NCI-H1105 treated with DMSO at 0.1 percent for 48 hours (cell line): ENCODE results near the gene GNAL.
A peak's percentile ranks its signal among the peaks of the same experiment; 100 is the strongest.

Experiments
- DNase-seq: peaks from one replicate; lab custom pipeline; 2025; lab: John Stamatoyannopoulos, UW

Gene GNAL

DNA sequence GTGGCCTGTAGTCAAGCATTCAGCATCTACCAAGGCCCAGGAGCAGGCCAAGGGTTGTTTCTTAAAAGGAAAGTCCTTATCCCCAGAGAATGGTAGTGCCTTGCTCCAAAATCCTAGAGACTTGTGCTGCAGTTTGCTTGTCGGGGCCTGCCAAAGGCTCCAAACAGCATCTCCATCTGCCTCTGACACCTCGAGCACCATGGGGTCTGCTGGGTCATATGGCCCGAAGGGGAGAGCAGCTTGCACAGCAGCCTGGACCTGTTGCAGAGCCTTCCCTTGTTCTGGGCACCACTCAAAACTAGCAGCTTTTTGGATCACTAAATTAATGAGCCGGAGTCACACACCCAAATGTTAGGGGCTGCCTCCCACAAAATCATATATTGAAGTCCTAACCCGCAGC lies 35.7 kb downstream of the GNAL start:
- DNase-seq, result no peak

DNA sequence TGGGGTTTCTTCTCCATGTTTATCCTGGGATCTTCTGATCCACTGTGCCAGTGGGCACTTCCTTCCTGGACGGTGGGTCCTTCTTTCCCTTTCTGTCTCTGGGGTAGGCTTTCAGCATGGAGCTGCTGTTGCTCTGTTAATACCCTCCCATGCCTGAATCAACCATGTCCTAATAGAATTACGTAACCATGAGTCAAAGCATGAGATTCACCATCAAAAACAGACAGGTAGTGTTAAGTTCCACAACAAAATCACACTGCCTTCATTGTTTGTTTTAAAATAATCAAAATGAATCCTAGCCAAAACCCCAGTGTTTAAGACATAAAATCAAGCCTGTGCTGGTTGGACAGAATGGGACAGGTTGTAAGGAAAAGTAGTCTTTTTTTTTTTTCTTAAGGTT lies 37.5 kb downstream of the GNAL start:
- no peak for DNase-seq

DNA sequence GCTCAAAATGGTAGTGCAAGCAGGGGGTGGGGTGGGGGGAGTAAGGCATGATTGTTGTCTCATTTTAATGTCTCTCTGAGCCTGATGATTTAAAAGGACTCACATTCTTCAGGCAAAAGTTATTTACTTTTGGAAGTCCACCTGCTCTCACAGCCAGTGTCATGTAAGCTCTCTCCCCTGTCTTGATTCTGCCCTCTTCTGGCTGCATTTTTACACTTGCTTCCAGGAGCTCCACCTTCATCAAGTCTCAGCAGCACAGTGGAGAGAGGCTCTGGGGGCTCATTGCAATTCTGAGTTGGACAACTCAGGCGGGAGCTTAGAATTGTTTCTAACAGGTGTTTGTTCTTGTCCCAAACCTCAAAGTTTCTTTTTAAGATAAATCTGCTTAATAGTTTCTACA lies 39.2 kb downstream of the GNAL start:
- peak; percentile 9 for DNase-seq

DNA sequence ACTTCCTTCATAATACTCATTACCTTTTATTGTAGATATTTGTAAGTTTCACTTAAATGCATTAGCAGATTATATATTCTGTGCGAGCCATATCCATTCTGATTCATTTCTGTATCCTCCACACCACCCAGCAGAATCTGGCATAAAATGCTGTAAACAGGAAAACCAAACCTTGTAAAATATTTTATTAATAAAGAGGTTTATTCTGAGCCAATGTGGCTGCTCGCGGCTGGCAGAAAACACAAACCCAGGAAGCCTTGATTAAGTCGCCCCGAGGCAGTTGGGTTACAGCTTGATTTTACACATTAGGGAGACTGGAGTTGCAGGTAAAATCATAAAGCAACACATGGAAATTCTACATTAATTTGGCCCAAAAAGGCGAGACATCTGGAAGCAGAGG lies 40.5 kb downstream of the GNAL start:
- DNase-seq, result no peak

DNA sequence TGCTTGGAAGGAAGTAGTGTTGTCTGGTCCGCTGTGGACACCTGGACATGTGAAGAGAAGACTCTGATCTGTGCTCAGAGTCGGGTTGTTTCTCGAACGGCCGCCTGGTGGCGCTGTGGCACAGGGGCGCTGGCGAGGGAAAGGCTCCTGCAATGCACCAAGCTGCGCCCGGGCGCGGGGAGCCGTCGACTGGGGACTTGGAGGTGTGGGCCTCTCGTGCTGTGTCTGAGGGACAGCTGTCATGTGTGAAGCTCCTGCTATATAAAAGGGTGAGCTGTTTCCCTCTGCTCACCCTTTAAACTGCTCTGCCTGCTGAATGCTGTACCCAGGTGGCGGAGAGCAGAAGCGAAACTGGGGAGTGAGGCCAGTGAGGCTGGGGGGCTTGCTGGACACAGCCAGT lies 44.0 kb downstream of the GNAL start:
- DNase-seq, result peak; percentile 57

DNA sequence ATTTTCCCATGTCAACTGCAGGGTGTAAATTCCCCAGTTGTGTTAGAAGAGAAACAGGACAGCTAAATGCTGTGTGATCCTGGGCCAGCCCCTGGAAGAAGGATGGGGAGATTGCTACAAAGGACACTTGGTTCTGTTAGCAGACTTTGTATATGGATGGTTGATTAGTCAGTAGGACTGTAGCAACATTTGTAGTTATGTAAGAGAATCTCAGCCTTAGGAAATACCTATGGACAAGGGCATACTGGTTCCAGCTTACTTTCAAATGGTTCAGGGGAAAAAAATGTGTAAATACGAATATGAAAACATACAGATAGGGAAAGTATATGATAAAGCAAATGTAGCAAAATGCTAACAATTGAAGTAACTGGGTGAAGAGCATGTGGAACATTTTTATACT lies 47.6 kb downstream of the GNAL start:
- DNase-seq, result no peak

DNA sequence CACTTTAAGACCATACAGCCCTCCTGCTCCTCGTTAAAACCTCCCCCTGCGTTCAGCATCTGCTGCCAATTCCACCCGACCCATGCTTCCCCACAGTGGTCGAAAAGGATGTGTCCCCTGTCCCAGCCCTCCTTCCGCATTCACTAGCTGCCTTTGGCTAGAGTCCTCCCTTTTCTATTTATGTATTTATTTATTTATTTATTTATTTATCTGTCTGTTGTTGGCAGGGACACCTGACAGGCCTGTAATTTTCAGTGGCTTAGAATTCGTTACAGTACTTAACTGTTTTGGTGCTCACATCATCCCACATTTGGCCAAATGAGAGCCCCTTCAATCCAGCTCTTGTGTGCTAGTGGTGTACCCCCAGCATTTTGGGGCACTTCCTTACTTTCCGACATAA lies 50.8 kb downstream of the GNAL start:
- DNase-seq, result no peak

DNA sequence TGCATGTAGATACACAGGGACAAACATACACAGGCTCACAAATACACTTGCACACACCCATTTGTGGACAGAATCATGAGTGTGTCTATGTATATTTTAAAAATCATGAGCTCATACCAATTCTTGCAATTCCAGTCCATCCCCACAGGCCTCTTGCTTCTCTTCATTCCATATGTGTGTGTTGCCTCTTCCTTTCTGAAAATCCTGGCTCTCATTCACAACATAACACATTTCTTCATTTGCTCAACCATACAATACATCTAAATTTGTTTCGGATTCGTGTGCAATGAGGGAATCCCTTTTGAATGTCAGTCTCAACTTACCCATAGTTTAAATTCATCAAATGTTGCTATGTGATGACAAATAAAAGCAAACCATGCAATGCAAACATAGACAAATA lies 51.4 kb downstream of the GNAL start:
- no peak for DNase-seq

DNA sequence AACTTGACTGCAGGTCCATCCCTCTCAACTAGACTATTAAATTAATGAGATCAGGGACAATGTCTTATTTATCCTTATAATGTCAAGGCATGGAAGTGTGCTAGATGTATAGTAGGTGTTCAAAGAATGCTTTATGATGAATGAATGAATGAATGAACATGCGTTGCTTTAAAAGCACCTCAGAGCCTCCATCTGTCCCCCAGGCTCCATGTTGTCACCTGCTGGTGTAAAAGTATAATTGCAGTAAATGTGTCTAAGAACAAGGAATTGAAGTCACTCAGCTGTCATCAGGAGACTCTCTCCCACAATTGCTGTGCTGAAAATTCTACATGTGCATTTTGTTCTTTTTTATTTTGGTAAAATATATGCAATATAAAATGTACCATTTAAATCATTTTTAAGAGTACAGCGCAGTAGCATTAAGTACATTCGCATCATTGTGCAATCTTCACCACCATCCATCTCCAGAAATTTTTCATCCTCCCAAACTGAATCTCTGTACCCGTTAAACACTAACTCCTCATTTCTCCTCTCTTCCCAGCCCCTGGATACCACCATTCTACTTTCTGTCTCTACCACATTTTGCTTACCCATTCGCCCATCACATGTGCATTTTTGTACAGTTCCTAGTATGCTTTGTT lies 52.6 kb downstream of the GNAL start:
- DNase-seq, result peak; percentile 24

DNA sequence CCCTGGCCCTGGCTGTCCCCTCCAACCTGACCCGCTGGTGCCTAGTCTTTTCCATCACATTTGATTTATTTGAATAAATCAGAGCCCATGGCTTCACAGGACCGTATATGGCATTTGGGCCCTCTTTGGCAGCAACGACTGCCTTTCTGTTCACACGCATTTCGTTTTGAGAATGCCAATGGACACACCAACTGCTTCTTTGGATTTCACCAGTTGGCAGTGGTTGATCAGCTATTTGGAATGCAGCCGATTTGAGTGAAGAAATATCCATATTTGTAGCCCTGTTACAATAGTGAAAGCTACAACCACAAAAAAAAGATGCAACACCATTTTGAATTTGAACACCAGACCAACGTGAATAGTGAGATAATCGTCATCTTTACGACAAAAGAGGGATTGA lies 56.5 kb downstream of the GNAL start:
- DNase-seq, result no peak

DNA sequence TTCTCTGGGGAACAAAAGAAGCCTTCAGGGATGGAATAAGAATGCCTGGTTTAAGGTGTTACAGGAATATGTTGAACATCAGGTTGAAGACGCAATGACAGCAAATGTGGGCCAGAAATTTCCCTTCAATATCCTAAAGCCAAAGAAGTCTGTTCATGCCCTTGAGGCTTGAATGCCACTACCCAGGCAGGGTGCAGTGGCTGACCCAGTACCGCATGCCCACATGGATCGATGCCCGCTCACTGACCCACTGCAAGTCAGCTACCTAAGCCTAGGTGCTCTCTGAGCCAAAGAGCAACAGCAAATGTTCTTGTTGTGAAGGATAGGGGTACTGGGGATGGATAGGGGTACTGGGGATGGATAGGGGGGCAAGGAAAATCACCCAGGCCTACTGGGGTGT lies 58.2 kb downstream of the GNAL start:
- no peak for DNase-seq

DNA sequence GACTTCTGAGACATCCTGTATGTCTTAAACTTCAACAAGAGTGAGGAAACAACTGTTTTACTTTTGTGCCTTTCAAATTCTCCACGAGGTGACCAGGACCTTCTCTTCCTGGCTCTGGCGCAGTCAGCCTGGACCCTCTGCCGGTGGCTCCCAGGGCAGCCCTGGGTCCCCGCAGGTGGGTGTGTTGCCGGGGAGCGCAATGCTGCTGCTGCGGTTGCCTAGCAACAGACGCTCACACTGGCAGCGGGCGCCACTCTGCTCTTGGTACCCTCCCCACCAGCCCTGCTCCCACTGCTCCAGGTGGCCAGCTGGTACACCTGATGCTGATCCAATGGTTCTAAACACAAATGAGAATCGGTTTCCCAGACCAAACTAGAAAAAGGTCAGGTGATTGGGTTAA lies 58.7 kb downstream of the GNAL start:
- DNase-seq, result peak; percentile 88

DNA sequence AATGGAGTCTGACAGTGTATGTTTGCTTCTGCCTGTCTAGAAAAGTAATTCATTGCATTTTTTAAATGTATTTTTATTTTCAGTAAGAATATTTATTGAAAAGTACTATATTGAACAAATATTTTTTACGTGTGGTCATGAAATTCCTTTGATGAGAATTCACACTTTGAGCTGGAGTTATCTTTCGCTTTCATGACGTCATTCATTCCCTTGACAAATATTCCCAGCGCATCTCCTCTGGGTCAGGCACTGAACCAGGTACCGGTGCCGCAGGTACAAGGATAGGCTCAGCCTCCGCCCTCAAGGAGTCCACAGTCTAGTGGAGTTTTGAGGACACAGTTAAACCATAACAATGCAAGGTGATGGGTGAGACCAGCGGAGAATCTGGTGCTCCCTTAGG lies 60.2 kb downstream of the GNAL start:
- DNase-seq, result no peak

DNA sequence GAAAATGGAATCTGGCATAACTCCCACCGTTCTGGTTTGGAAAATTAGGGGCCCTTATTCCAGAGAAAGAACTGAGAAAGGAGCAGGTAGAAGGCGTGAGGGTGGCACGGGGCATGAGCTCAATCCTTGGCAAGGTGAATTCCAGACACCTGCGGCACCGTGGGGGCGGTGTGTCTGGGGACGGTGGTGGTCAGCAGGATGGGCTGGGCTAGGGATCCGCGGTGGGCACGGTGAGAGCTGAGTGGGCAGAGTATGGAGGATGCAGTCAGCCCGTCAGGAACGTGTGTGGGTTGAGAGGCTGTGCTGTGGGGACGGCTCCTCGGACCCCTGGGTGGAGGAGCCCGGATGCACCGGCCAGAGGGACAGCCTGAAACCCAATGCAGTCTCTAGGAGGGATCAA lies 61.1 kb downstream of the GNAL start:
- DNase-seq, result no peak

DNA sequence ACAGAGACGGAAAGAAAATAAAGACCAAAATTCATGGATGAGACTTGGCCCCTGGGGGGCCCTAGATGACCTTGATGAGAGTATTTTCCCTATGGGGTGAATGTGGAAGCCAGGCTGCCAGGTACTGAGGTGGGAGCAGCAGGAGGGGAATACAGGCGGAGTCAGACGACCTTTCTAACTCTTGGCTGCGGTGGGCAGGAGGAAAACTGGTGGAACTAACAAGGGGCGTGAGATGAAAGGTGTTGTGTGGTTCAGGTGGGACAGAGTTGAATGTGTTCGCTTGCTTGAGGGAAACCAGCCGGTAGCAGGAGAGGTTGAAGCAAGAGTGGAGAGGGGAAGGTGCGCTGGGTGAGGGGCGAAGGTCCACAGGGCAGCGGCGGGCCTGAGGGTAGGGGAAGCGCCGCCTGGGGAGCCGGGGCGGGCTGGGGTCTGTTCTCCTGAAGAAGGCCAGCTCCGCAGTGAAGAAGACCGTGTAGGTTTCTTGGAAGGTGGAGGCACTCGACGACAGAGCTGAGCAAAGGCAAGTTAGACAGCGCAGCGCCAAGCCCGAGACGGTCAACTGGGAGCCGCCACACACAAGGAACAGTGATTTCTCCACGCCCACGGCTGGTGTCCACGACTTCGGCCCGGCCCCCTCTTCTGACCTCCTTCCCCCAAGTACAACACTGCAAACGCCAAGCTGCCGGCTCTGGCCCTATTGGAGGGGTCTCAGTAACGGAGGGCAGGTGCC lies 61.7 kb downstream of the GNAL start:
- no peak for DNase-seq

DNA sequence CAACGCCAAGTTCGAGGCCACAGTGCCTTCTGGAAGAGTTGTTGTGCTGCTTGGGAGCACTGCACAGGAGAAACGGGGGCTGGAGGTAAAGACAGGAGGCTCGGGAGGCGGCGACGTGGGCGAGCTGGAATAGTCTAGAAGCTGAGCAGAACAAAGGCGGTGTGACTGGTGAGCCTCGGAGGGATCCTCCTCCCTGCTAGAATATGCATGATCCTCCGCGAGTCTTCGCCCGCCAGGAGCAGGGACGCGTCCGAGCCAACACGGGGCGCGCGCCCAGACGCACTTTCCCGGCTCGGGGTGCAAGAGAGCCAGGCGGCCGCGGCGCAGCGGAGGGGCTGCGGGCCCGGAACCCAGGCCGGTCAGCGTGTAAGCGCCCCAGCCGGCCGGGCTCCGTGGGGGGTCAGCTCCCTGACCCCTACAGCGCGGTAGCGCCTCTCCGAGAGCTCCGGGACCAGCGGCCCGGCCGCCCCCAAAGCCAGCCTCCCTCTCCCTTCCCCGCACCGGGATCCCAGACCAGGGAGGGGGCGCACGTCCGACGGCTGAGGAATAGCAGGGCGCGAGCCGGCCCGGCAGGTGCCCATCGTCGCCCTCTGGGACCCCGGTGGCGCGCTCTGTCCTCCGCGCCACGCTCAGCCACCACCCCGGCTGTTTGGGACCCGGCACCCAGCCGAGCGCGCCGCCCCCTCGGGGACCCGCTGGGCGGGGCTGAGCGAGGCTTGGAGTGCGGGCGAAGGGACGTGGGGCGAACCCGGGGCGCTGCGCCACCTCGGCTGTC lies 62.5 kb downstream of the GNAL start:
- DNase-seq, result no peak

DNA sequence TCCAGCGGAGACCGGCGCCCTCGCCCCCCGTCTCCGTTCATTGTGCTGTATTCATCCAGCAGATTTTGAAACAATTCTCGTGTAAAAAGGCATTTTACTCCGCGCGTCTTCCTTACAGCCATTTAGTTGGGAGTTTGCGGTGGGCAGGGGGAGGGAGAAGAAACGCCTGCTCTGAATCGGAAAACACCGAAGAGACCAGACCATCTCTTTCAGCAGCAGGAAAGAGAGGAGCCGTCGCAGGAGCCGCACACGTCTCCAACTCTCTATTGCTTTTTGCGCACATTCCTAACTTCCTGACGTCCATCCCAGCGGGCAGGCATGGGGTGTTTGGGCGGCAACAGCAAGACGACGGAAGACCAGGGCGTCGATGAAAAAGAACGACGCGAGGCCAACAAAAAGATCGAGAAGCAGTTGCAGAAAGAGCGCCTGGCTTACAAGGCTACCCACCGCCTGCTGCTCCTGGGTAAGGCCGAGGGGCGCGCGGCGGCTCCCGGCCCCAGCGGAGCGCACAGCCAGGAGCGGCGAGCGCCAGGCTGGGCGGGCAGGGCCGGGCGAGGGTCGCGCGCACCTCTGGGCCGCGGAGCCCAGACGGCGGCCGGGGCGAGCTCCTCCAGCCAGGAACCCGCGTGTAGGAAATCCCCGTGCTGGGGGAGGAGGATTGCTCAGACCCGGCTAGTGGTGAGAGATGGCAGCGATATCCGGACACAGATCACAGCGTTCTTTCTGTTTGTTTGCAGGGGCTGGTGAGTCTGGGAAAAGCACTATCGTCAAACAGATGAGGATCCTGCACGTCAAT lies 63.2 kb downstream of the GNAL start:
- DNase-seq, result peak; percentile 44

DNA sequence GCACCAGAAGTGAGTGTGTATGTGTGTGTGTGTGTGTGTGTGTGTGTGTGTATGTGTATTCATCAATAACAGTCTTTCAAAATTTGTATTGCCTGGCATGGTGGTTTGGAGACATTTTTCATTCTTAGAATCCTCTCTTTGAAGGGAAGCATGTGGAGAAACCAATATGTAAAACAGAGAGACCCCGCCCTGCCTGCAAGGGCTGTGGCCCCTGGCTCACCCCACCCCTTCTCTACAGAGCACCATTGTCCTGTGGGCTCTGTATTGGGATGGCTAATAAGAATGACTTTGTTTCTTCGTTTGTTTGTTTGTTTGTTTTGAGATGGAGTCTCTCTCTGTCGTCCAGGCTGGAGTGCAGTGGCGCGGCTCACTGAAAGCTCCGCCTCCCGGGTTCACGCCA lies 65.9 kb downstream of the GNAL start:
- no peak for DNase-seq

DNA sequence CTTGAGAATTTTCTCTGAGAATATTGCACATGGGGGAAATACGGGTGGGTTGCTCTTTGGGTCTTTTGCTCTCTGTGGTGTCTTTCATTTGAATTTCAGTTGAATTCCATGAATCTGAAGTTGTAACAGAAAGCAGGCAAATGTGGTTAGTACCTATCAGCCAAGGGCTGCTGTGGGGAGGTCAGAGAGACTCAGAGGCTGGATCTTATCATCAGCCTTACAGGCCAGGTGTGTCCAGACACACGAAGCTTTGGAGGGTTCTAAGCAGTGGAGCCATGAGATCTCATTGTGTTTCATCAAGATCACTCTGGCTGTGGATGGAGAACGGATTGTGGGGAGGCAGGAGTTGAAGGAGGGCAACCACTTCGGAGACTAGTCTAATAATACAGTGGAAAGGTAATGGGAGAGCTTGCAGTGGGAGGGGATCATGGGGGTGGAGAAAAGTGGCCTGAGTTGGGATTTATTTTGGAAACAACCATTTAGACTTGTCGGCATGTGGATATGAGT lies 68.1 kb downstream of the GNAL start:
- no peak for DNase-seq

DNA sequence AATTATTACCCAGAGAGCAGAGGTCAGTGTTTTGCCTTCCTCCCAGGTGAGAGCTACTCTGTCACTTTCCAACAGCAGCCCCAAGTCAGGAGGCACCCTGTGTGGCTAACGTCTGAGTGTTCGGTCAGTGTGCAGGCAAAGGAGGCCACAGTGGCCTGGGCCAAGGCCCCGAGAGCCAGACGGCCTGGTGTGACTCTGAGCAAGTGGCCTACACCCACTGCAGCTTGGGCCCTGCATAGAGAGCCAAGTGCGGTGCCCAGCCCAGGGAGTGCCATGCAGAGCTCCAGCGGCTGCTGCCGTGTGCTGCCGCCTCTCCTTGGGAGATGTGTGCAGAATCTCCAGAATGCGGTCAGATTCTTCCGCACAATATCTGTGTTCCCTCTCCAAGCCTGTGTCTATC lies 70.4 kb downstream of the GNAL start:
- no peak for DNase-seq

DNA sequence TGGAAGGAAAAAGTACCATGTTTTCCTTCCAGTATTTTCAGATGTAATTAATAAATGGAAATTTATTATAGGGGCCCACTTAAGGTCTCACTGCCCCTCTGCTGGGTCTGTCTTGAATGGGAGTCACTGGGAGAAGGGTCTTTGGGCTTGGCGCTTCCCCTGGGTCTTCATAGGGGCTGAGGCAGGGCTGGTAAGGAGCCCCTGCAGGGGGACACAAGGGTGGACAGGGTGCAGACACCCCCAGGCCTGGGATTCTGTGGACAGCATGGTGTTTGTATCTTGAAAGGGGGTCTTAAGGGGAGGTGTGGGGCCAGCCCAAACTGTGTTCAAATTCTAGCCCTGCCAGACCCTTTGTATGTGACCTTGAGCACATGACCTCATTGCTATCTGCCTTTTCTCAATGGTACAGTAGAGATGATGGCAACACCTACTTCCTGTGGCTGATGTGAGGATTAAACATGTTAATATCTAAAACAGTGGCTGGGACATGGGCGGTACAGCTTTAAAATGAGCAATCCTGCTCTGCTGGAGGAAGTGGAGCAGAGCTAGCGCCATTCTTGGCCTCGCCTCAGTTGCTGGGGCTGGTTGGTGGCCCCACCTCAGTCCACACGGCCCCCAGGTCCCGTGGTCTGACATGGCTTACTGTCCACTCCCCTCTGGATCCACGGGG lies 71.6 kb downstream of the GNAL start:
- DNase-seq, result no peak

DNA sequence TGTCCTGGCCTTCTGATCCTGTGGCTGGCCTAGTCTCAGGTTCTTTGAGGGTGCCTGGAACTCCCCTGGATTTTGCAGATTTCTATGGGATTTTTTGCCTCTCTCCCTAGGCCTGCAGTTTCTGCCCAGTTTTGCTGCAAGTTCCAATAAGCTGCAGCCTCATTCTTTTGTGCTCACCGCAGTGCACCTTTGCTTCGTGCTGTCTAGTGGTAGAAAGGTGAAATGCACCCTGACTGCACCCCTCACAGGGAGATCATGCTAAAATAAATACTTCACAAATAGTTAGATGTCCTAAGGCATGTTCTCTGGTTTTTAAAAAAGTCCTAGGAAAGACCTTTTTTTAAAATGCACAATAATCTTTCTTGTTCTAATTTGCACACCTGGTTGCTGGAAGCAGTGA lies 72.5 kb downstream of the GNAL start:
- no peak for DNase-seq
